ENCODE results near the gene SAT2.
A peak's percentile ranks its signal among the peaks of the same experiment; 100 is the strongest.
"Not testable (repeated sequence)": the region's sequence is repeated elsewhere in the genome, so short reads cannot be mapped to it uniquely, and the experiment has no call there.

Gene SAT2

GRCh38 chr17:7627250-7628121, at the start of gene SAT2:
Gene SAT2 (minus strand): TSS chr17:7627821. CDS start chr17:7627635, 186 bp downstream.
- DNase-seq (ENCODE audit: low read depth) = peak; percentile 72

- DNase-seq (ENCODE audit: low read depth) = no peak
These were observed 48.9 kb upstream of the SAT2 start for GRCh38 chr17:7676533-7676932.

- no peak for DNase-seq (ENCODE audit: low read depth)
These were observed 47.3 kb upstream of the SAT2 start for GRCh38 chr17:7674934-7675333.

GRCh38 chr17:7673239-7673638, 45.6 kb upstream of the SAT2 start:
- no peak for DNase-seq (ENCODE audit: low read depth)

- no peak for DNase-seq (ENCODE audit: low read depth)
These were observed 40.9 kb upstream of the SAT2 start for GRCh38 chr17:7668482-7668881.

GRCh38 chr17:7667656-7668406, 40.2 kb upstream of the SAT2 start:
- no peak for DNase-seq (ENCODE audit: low read depth)

- DNase-seq (ENCODE audit: low read depth) = no peak
These were observed 29.5 kb upstream of the SAT2 start for GRCh38 chr17:7656958-7657609.

- DNase-seq (ENCODE audit: low read depth) = no peak
These were observed 27.9 kb upstream of the SAT2 start for GRCh38 chr17:7655541-7655840.

GRCh38 chr17:7654832-7655540, 27.4 kb upstream of the SAT2 start:
- DNase-seq (ENCODE audit: low read depth) = no peak

- DNase-seq (ENCODE audit: low read depth) = no peak
These were observed 25.1 kb upstream of the SAT2 start for GRCh38 chr17:7652388-7653356.

- no peak for DNase-seq (ENCODE audit: low read depth)
These were observed 24.2 kb upstream of the SAT2 start for GRCh38 chr17:7651665-7652387.

- DNase-seq (ENCODE audit: low read depth) = no peak
These were observed 23.6 kb upstream of the SAT2 start for GRCh38 chr17:7651097-7651664.

- peak; percentile 57 for DNase-seq (ENCODE audit: low read depth)
These were observed 23.0 kb upstream of the SAT2 start, which contains the start of gene ATP1B2 for GRCh38 chr17:7650509-7651096. Gene ATP1B2 (plus strand): TSS chr17:7650926. CDS start chr17:7651519, 593 bp downstream.

- no peak for DNase-seq (ENCODE audit: low read depth)
These were observed 19.4 kb upstream of the SAT2 start for GRCh38 chr17:7647018-7647417.

- DNase-seq (ENCODE audit: low read depth) = no peak
These were observed 18.8 kb upstream of the SAT2 start for GRCh38 chr17:7646457-7646856.

- no peak for DNase-seq (ENCODE audit: low read depth)
These were observed 17.2 kb upstream of the SAT2 start for GRCh38 chr17:7644775-7645174.

- not testable (repeated sequence) for DNase-seq (ENCODE audit: low read depth)
These were observed 14.0 kb upstream of the SAT2 start for GRCh38 chr17:7641635-7642034.

GRCh38 chr17:7640783-7641182, 13.2 kb upstream of the SAT2 start:
- DNase-seq (ENCODE audit: low read depth) = no peak

- no peak for DNase-seq (ENCODE audit: low read depth)
These were observed 8.5 kb upstream of the SAT2 start for GRCh38 chr17:7636163-7636562.

GRCh38 chr17:7634384-7634783, 6.8 kb upstream of the SAT2 start:
- DNase-seq (ENCODE audit: low read depth) = no peak
